SK-N-SH (cell line): ENCODE measurements around the gene CACNG4. TPM values are rescaled to one million over a fixed set of nuclear protein-coding genes. Genes with fewer than 3 reads are reported as not detected.
A peak's percentile ranks its signal among the peaks of the same experiment; 100 is the strongest.

ENCODE experiments used
- CTCF ChIA-PET: fragments of 300-600, 350-600 bp; formaldehyde crosslinking; extraction: SDS; loops from one replicate; lab custom pipeline; 2021; lab: Yijun Ruan, JAX
- POLR2A ChIA-PET: fragments of 350-600 bp; sonication (Branson Sonifier 250); formaldehyde crosslinking; extraction: SDS; loops from one replicate; lab custom pipeline; 2020; ENCODE audit warnings: antibody characterized with exemption, inconsistent platforms; lab: Yijun Ruan, JAX
- DNase-seq: peaks from one replicate; pipeline ENCODE4 v3.0.0; 2012
- H2AFZ ChIP-seq: fragments of 200-600 bp; sonication (generic); 2 replicates; pipeline ENCODE4 v1.8.1; 2016; ENCODE audit warnings: antibody characterized with exemption, mild to moderate bottlenecking, low read depth
- H3F3A ChIP-seq: fragments of 200-600 bp; sonication (generic); replicated peaks from 2 replicates; pipeline ENCODE3; 2016; ENCODE audit warnings: antibody characterized with exemption, mild to moderate bottlenecking; ENCODE audit not compliant: insufficient read depth
- H3K27ac ChIP-seq, 2 experiments: fragments of 200-500 bp in 1 of 2; fragments of 200-600 bp in 1 of 2; sonication (Bioruptor generic) in 1 of 2; sonication (generic), shearing (Covaris generic) in 1 of 2; 2 replicates each; pipeline versions ENCODE4 v1.5.1 to v1.6.1; 2014 to 2016; ENCODE audit warnings: low read depth in 2 of 2, inconsistent platforms in 1 of 2, low read length in 1 of 2, mild to moderate bottlenecking in 1 of 2, mixed read lengths in 1 of 2
- H3K27me3 ChIP-seq: fragments of 200-600 bp; sonication (generic), shearing (Covaris generic); 2 replicates; pipeline ENCODE4 v1.6.1; 2016; ENCODE audit warnings: mixed run types; ENCODE audit not compliant: insufficient read depth
- H3K36me3 ChIP-seq, 2 experiments: fragments of 200-500 bp in 1 of 2; fragments of 200-600 bp in 1 of 2; sonication (Bioruptor generic) in 1 of 2; sonication (generic) in 1 of 2; replicated peaks in 1 of 2; 2 replicates each; pipeline versions ENCODE3 to v1.5.1; 2014 to 2016; ENCODE audit warnings: low read length in 1 of 2, mild to moderate bottlenecking in 1 of 2; ENCODE audit not compliant: insufficient read depth in 2 of 2, control insufficient read depth in 1 of 2
- H3K4me1 ChIP-seq, 2 experiments: fragments of 200-500 bp in 1 of 2; fragments of 200-600 bp in 1 of 2; sonication (Bioruptor generic) in 1 of 2; sonication (generic), shearing (Covaris generic) in 1 of 2; 2 replicates each; pipeline versions ENCODE4 v1.5.1 to v1.6.1; 2014 to 2016; ENCODE audit warnings: low read depth in 1 of 2, low read length in 1 of 2, mixed run types in 1 of 2; ENCODE audit not compliant: insufficient read depth in 2 of 2, control insufficient read depth in 1 of 2
- H3K4me2 ChIP-seq: fragments of 200-600 bp; sonication (generic), shearing (Covaris generic); 2 replicates; pipeline ENCODE4 v1.6.1; 2017; ENCODE audit warnings: mixed run types
- H3K4me3 ChIP-seq, 2 experiments: fragments of 200-500 bp in 1 of 2; fragments of 200-600 bp in 1 of 2; sonication (Bioruptor generic) in 1 of 2; sonication (generic), shearing (Covaris generic) in 1 of 2; 2 replicates each; pipeline versions ENCODE4 v1.5.1 to v1.8.1; 2014 to 2016; ENCODE audit warnings: low read depth in 2 of 2, inconsistent platforms in 1 of 2, low read length in 1 of 2, mild to moderate bottlenecking in 1 of 2, mixed read lengths in 1 of 2, moderate library complexity in 1 of 2
- H3K79me2 ChIP-seq: fragments of 200-600 bp; sonication (generic); 2 replicates; pipeline ENCODE4 v1.8.1; 2017; ENCODE audit warnings: mild to moderate bottlenecking; ENCODE audit not compliant: insufficient read depth
- H3K9ac ChIP-seq: fragments of 200-600 bp; sonication (generic); 2 replicates; pipeline ENCODE4 v1.6.1; 2017; ENCODE audit warnings: mixed run types
- H3K9me2 ChIP-seq: fragments of 200-600 bp; sonication (generic); 2 replicates; pipeline ENCODE4 v1.6.1; 2017; ENCODE audit warnings: mixed run types
- H3K9me3 ChIP-seq: fragments of 200-600 bp; sonication (generic); 2 replicates; pipeline ENCODE4 v1.6.1; 2017; ENCODE audit warnings: mixed run types, mild to moderate bottlenecking, moderate library complexity
- H4K20me1 ChIP-seq: fragments of 200-600 bp; sonication (generic); 2 replicates; pipeline ENCODE4 v1.6.1; 2017; ENCODE audit warnings: mild to moderate bottlenecking, mixed run types; ENCODE audit not compliant: insufficient read depth
- ELF1 ChIP-seq: IDR thresholded peaks from 2 replicates; pipeline ENCODE4 v1.4.0; 2012
- FOXJ3 ChIP-seq: sonication (generic); formaldehyde crosslinking; IDR thresholded peaks from 2 replicates; pipeline ENCODE4 v1.5.1; 2020; ENCODE audit warnings: mild to moderate bottlenecking, missing genetic modification reagents
- GATA2 ChIP-seq: sonication (generic); formaldehyde crosslinking; IDR thresholded peaks from 2 replicates; pipeline ENCODE4 v1.5.0; 2020; ENCODE audit warnings: mild to moderate bottlenecking, missing genetic modification reagents
- MAX ChIP-seq: IDR thresholded peaks from 2 replicates; pipeline ENCODE4 v1.4.0; 2012; ENCODE audit warnings: low read depth
- RAD21 ChIP-seq: IDR thresholded peaks from 2 replicates; pipeline ENCODE4 v1.6.1; 2012; ENCODE audit warnings: mild to moderate bottlenecking, low read length
- RFX5 ChIP-seq: IDR thresholded peaks from 2 replicates; pipeline ENCODE4 v1.6.1; 2012; ENCODE audit warnings: mild to moderate bottlenecking, improper control_type of control experiment, low read length
- RXRA ChIP-seq: IDR thresholded peaks from 2 replicates; pipeline ENCODE4 v1.4.0; 2012; ENCODE audit warnings: low read depth, mild to moderate bottlenecking, borderline replicate concordance
- SIN3A ChIP-seq: IDR thresholded peaks from 2 replicates; pipeline ENCODE4 v1.6.1; 2012; ENCODE audit warnings: low read depth, mild to moderate bottlenecking, low read length, moderate library complexity, borderline replicate concordance
- TEAD4 ChIP-seq: IDR thresholded peaks from 2 replicates; pipeline ENCODE4 v1.4.0; 2012; ENCODE audit warnings: mild to moderate bottlenecking, borderline replicate concordance; ENCODE audit not compliant: insufficient read depth
- ZBTB33 ChIP-seq: IDR thresholded peaks from 2 replicates; pipeline ENCODE4 v1.4.0; 2012; ENCODE audit warnings: low read depth, borderline replicate concordance
- WGBS: methylation state at CpG from one replicate; pipeline ENCODE4 v1.1.6; 2017; ENCODE audit warnings: low lambda C conversion rate; 5-methylcytosine and 5-hydroxymethylcytosine counted together
- polyA plus RNA-seq, 3 experiments: library from polyadenylated mRNA; depleted of rRNA; stranded (reverse); fragments of >200 nt; gene quantifications; 2 replicates each; pipeline ENCODE4 v1.2.3, GENCODE V29; 2012
- TF ChIP-seq, protein P1 (sequence below): IDR thresholded peaks from 2 replicates; pipeline ENCODE4 v1.4.0; 2012; ENCODE audit warnings: low read depth, borderline replicate concordance
- TF ChIP-seq, protein P2 (sequence below): IDR thresholded peaks from 2 replicates; pipeline ENCODE4 v1.6.1; 2012; ENCODE audit warnings: mild to moderate bottlenecking, low read depth, low read length, moderate library complexity
- TF ChIP-seq, protein P3 (sequence below): fragments of 150-350 bp; IDR thresholded peaks from 2 replicates; pipeline ENCODE4 v1.6.1; 2016; ENCODE audit warnings: mild to moderate bottlenecking, low read depth, low read length

The CACNG4 gene
- polyA plus RNA-seq, 1 of the 3 experiments (the other 2 are of a cell fraction) = 13.2 TPM

- POLR2A ChIA-PET = no interaction called here
- Histone ChIP-seq H3K79me2 (no peaks in the 10 kb centered on the region), H3K36me3 (no peaks in the 10 kb centered on the region), H3K9ac (no peak overlapping the region), H4K20me1 (no peaks in the 10 kb centered on the region), H3K4me3 (no peak overlapping the region), H3K27me3 (no peaks in the 10 kb centered on the region), H2AFZ (no peak overlapping the region), H3K9me2 (no peaks in the 10 kb centered on the region), H3K27ac (peak overlapping the region in 1 of 2 experiments; percentile 2; a peak in 1 of 4 replicates), H3K4me1 (peaks cover 20 to 54% of the 10 kb centered on the region in 2 experiments), H3F3A (peaks cover 25% of the 10 kb centered on the region), H3K9me3 (no peaks in the 10 kb centered on the region), H3K4me2 (no peak overlapping the region)
- 91% methylated on average over 11 of the region's 11 CpGs for WGBS
- TF ChIP-seq MAX (no peak), SIN3A (no peak), TEAD4 (no peak), ELF1 (no peak), GATA2 (CRISPR knock-in tag) (no peak), RAD21 (no peak), FOXJ3 (CRISPR knock-in tag) (no peak), RXRA (no peak), RFX5 (no peak), ZBTB33 (no peak)
- TF ChIP-seq, protein P1, sequence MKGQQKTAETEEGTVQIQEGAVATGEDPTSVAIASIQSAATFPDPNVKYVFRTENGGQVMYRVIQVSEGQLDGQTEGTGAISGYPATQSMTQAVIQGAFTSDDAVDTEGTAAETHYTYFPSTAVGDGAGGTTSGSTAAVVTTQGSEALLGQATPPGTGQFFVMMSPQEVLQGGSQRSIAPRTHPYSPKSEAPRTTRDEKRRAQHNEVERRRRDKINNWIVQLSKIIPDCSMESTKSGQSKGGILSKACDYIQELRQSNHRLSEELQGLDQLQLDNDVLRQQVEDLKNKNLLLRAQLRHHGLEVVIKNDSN = no peak
- TF ChIP-seq, protein P2, sequence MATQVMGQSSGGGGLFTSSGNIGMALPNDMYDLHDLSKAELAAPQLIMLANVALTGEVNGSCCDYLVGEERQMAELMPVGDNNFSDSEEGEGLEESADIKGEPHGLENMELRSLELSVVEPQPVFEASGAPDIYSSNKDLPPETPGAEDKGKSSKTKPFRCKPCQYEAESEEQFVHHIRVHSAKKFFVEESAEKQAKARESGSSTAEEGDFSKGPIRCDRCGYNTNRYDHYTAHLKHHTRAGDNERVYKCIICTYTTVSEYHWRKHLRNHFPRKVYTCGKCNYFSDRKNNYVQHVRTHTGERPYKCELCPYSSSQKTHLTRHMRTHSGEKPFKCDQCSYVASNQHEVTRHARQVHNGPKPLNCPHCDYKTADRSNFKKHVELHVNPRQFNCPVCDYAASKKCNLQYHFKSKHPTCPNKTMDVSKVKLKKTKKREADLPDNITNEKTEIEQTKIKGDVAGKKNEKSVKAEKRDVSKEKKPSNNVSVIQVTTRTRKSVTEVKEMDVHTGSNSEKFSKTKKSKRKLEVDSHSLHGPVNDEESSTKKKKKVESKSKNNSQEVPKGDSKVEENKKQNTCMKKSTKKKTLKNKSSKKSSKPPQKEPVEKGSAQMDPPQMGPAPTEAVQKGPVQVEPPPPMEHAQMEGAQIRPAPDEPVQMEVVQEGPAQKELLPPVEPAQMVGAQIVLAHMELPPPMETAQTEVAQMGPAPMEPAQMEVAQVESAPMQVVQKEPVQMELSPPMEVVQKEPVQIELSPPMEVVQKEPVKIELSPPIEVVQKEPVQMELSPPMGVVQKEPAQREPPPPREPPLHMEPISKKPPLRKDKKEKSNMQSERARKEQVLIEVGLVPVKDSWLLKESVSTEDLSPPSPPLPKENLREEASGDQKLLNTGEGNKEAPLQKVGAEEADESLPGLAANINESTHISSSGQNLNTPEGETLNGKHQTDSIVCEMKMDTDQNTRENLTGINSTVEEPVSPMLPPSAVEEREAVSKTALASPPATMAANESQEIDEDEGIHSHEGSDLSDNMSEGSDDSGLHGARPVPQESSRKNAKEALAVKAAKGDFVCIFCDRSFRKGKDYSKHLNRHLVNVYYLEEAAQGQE = no peak
- TF ChIP-seq, protein P3, sequence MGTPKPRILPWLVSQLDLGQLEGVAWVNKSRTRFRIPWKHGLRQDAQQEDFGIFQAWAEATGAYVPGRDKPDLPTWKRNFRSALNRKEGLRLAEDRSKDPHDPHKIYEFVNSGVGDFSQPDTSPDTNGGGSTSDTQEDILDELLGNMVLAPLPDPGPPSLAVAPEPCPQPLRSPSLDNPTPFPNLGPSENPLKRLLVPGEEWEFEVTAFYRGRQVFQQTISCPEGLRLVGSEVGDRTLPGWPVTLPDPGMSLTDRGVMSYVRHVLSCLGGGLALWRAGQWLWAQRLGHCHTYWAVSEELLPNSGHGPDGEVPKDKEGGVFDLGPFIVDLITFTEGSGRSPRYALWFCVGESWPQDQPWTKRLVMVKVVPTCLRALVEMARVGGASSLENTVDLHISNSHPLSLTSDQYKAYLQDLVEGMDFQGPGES = no peak
- peak; percentile 39 for DNase-seq
- CTCF ChIA-PET = interaction anchor here (1.2 to 1.3 kb wide), 2 partner anchors 20 to 210 kb away, joined by 3 read pairs; no protein-coding TSS in a partner anchor
Measured at GRCh38 chr17:66948061-66948750, 16.3 kb upstream of the CACNG4 start.
